Activated naive CD4-positive, alpha-beta T cell treated with anti-CD3 and anti-CD28 coated beads, Interleukin-2, amount 10 ng/mL, durations not matched to agents 7 days and 5 days (primary cell): ENCODE results near the gene TBC1D5.

Source experiments
- CTCF ChIA-PET: fragments of 350-600 bp; sonication (Branson Sonifier 250); formaldehyde crosslinking; loops from one replicate; lab custom pipeline; 2021; ENCODE audit warnings: antibody characterized with exemption; lab: Charles Lee
- DNase-seq: peaks from one replicate; pipeline ENCODE4 v3.0.0-alpha.2; 2020
- H3K27ac Mint-ChIP-seq: one replicate; pipeline ENCODE4 v1.8.0; 2021; ENCODE audit warnings: mild to moderate bottlenecking, moderate library complexity, mixed read lengths
- H3K27me3 Mint-ChIP-seq: one replicate; pipeline ENCODE4 v1.8.0; 2021; ENCODE audit warnings: mild to moderate bottlenecking, mixed read lengths
- H3K36me3 Mint-ChIP-seq: one replicate; pipeline ENCODE4 v1.8.0; 2021; ENCODE audit warnings: mixed read lengths
- H3K4me1 Mint-ChIP-seq: one replicate; pipeline ENCODE4 v1.8.0; 2021; ENCODE audit warnings: mixed read lengths
- H3K4me3 Mint-ChIP-seq: one replicate; pipeline ENCODE4 v1.8.0; 2021; ENCODE audit warnings: mild to moderate bottlenecking, moderate library complexity, mixed read lengths
- H3K9me3 Mint-ChIP-seq: one replicate; pipeline ENCODE4 v1.8.0; 2021; ENCODE audit warnings: mixed read lengths

TBC1D5 gene

GRCh38 chr3:17235310-17235709 is 507.1 kb downstream of the TBC1D5 start:
- Mint-ChIP-seq H3K27ac (no peak overlapping the region), H3K4me3 (no peak overlapping the region), H3K4me1 (peaks cover 34% of the 10 kb centered on the region), H3K36me3 (no peaks in the 10 kb centered on the region), H3K27me3 (no peaks in the 10 kb centered on the region), H3K9me3 (no peaks in the 10 kb centered on the region)
- CTCF ChIA-PET = interaction anchor here (1.0 to 3.9 kb wide), 2 partner anchors 394 to 633 kb away, joined by 3 to 41 read pairs; no protein-coding TSS in a partner anchor
- DNase-seq = no peak

- Mint-ChIP-seq H3K27ac (no peak overlapping the region), H3K9me3 (no peaks in the 10 kb centered on the region)
These were observed 508.0 kb downstream of the TBC1D5 start for GRCh38 chr3:17234382-17234781.

GRCh38 chr3:17233398-17233800 is 509.0 kb downstream of the TBC1D5 start:
- Mint-ChIP-seq H3K9me3 (no peaks in the 10 kb centered on the region), H3K36me3 (no peaks in the 10 kb centered on the region), H3K4me1 (peaks cover 34% of the 10 kb centered on the region), H3K27me3 (no peaks in the 10 kb centered on the region), H3K4me3 (no peak overlapping the region), H3K27ac (no peak overlapping the region)
- CTCF ChIA-PET = interaction anchor here (1.0 to 3.9 kb wide), 5 partner anchors 9 to 632 kb away, joined by 3 to 41 read pairs (median 3); no protein-coding TSS in a partner anchor
- peak; percentile 45 for DNase-seq

More at GRCh38 chr3:17234382-17234781, 508.0 kb downstream of the TBC1D5 start:
- Mint-ChIP-seq H3K4me3 (no peak overlapping the region), H3K4me1 (peaks cover 34% of the 10 kb centered on the region), H3K36me3 (no peaks in the 10 kb centered on the region), H3K27me3 (no peaks in the 10 kb centered on the region)
- CTCF ChIA-PET = interaction anchor here (0.7 to 3.9 kb wide), 7 partner anchors 83 to 667 kb away, joined by 3 to 41 read pairs (median 3); partner anchors contain the start of gene PLCL2
- no peak for DNase-seq

GRCh38 chr3:17232442-17232841 is 510.0 kb downstream of the TBC1D5 start:
- Mint-ChIP-seq H3K27me3 (no peaks in the 10 kb centered on the region), H3K9me3 (no peaks in the 10 kb centered on the region)
- DNase-seq = no peak

GRCh38 chr3:17231537-17232261 is 510.7 kb downstream of the TBC1D5 start:
- no peak overlapping the region for H3K4me3 Mint-ChIP-seq
- CTCF ChIA-PET = interaction anchor here (0.8 to 3.9 kb wide), 9 partner anchors 8 to 630 kb away, joined by 3 to 41 read pairs (median 5); no protein-coding TSS in a partner anchor
- H3K27ac Mint-ChIP-seq = no peak overlapping the region
- no peaks in the 10 kb centered on the region for H3K36me3 Mint-ChIP-seq
- H3K27me3 Mint-ChIP-seq = no peaks in the 10 kb centered on the region
- no peak for DNase-seq
- no peaks in the 10 kb centered on the region for H3K9me3 Mint-ChIP-seq
- peaks cover 41% of the 10 kb centered on the region for H3K4me1 Mint-ChIP-seq

More at GRCh38 chr3:17232442-17232841, 510.0 kb downstream of the TBC1D5 start:
- Mint-ChIP-seq H3K27ac (no peak overlapping the region), H3K4me3 (no peak overlapping the region), H3K36me3 (no peaks in the 10 kb centered on the region), H3K4me1 (peaks cover 34% of the 10 kb centered on the region)
- CTCF ChIA-PET = interaction anchor here (0.8 to 3.9 kb wide), 9 partner anchors 8 to 631 kb away, joined by 3 to 41 read pairs (median 5); no protein-coding TSS in a partner anchor

GRCh38 chr3:17227472-17227871 is 515.0 kb downstream of the TBC1D5 start:
- CTCF ChIA-PET = no interaction called here
- Mint-ChIP-seq H3K4me3 (no peak overlapping the region), H3K36me3 (no peaks in the 10 kb centered on the region), H3K4me1 (peaks cover 17% of the 10 kb centered on the region), H3K9me3 (no peaks in the 10 kb centered on the region), H3K27ac (no peak overlapping the region), H3K27me3 (no peaks in the 10 kb centered on the region)
- DNase-seq = no peak

- Mint-ChIP-seq H3K9me3 (peaks cover 4% of the 10 kb centered on the region), H3K27ac (no peak overlapping the region), H3K27me3 (no peaks in the 10 kb centered on the region), H3K4me3 (no peak overlapping the region), H3K4me1 (no peaks in the 10 kb centered on the region), H3K36me3 (peaks cover 19% of the 10 kb centered on the region)
- DNase-seq = no peak
- CTCF ChIA-PET = no interaction called here
These were observed 520.9 kb downstream of the TBC1D5 start for GRCh38 chr3:17221529-17221928.

GRCh38 chr3:17219593-17219992 is 522.8 kb downstream of the TBC1D5 start:
- H3K4me3 Mint-ChIP-seq = no peak overlapping the region
- CTCF ChIA-PET = no interaction called here
- no peak overlapping the region for H3K27ac Mint-ChIP-seq
- H3K27me3 Mint-ChIP-seq = no peaks in the 10 kb centered on the region
- no peak for DNase-seq
- no peaks in the 10 kb centered on the region for H3K4me1 Mint-ChIP-seq
- H3K9me3 Mint-ChIP-seq = peaks cover 4% of the 10 kb centered on the region
- peaks cover 19% of the 10 kb centered on the region for H3K36me3 Mint-ChIP-seq

- H3K9me3 Mint-ChIP-seq = peaks cover 4% of the 10 kb centered on the region
- H3K4me1 Mint-ChIP-seq = no peaks in the 10 kb centered on the region
- H3K27me3 Mint-ChIP-seq = no peaks in the 10 kb centered on the region
- no peak overlapping the region for H3K27ac Mint-ChIP-seq
- no peak for DNase-seq
- peaks cover 19% of the 10 kb centered on the region for H3K36me3 Mint-ChIP-seq
- H3K4me3 Mint-ChIP-seq = no peak overlapping the region
- CTCF ChIA-PET = no interaction called here
These were observed 523.8 kb downstream of the TBC1D5 start for GRCh38 chr3:17218587-17218986.

GRCh38 chr3:17217588-17217987 is 524.8 kb downstream of the TBC1D5 start:
- H3K27me3 Mint-ChIP-seq = no peaks in the 10 kb centered on the region
- CTCF ChIA-PET = no interaction called here

GRCh38 chr3:17213102-17213501 is 529.3 kb downstream of the TBC1D5 start:
- DNase-seq = no peak
- peaks cover 8% of the 10 kb centered on the region for H3K36me3 Mint-ChIP-seq

More at GRCh38 chr3:17217588-17217987, 524.8 kb downstream of the TBC1D5 start:
- Mint-ChIP-seq H3K36me3 (peaks cover 19% of the 10 kb centered on the region), H3K4me1 (no peaks in the 10 kb centered on the region), H3K9me3 (peaks cover 4% of the 10 kb centered on the region), H3K4me3 (no peak overlapping the region), H3K27ac (no peak overlapping the region)
- DNase-seq = no peak

GRCh38 chr3:17207979-17208378 is 534.5 kb downstream of the TBC1D5 start:
- H3K4me1 Mint-ChIP-seq = no peaks in the 10 kb centered on the region
- H3K4me3 Mint-ChIP-seq = no peak overlapping the region
- no peaks in the 10 kb centered on the region for H3K27me3 Mint-ChIP-seq
- CTCF ChIA-PET = interaction anchor here (0.7 kb wide), 1 partner anchor 16 kb away, joined by 3 read pairs; no protein-coding TSS in a partner anchor
- H3K27ac Mint-ChIP-seq = no peak overlapping the region
- peaks cover 7% of the 10 kb centered on the region for H3K9me3 Mint-ChIP-seq
- peaks cover 20% of the 10 kb centered on the region for H3K36me3 Mint-ChIP-seq
- no peak for DNase-seq

More at GRCh38 chr3:17213102-17213501, 529.3 kb downstream of the TBC1D5 start:
- no peak overlapping the region for H3K27ac Mint-ChIP-seq
- H3K27me3 Mint-ChIP-seq = no peaks in the 10 kb centered on the region
- H3K4me1 Mint-ChIP-seq = no peaks in the 10 kb centered on the region
- no peaks in the 10 kb centered on the region for H3K9me3 Mint-ChIP-seq
- H3K4me3 Mint-ChIP-seq = no peak overlapping the region
- CTCF ChIA-PET = no interaction called here

GRCh38 chr3:17207019-17207418 is 535.4 kb downstream of the TBC1D5 start:
- Mint-ChIP-seq H3K36me3 (peaks cover 28% of the 10 kb centered on the region), H3K4me3 (no peak overlapping the region), H3K9me3 (peaks cover 14% of the 10 kb centered on the region), H3K4me1 (peaks cover 2% of the 10 kb centered on the region), H3K27ac (no peak overlapping the region), H3K27me3 (no peaks in the 10 kb centered on the region)
- CTCF ChIA-PET = no interaction called here
- no peak for DNase-seq

GRCh38 chr3:17204049-17204650 is 538.3 kb downstream of the TBC1D5 start:
- no peak overlapping the region for H3K4me3 Mint-ChIP-seq
- H3K9me3 Mint-ChIP-seq = peaks cover 21% of the 10 kb centered on the region
- H3K27me3 Mint-ChIP-seq = no peaks in the 10 kb centered on the region
- DNase-seq = no peak
- H3K27ac Mint-ChIP-seq = no peak overlapping the region
- peaks cover 41% of the 10 kb centered on the region for H3K36me3 Mint-ChIP-seq
- peaks cover 8% of the 10 kb centered on the region for H3K4me1 Mint-ChIP-seq
- CTCF ChIA-PET = no interaction called here
